ENCODE results near the gene TOE1. TPM values are rescaled to one million over a fixed set of nuclear protein-coding genes. Genes with fewer than 3 reads are reported as not detected.
A peak's percentile ranks its signal among the peaks of the same experiment; 100 is the strongest.

The TOE1 gene
- total RNA-seq, 2 donors from 2014 or later: 9.6 to 16.7 TPM

- no peak for TF ChIP-seq CTCF (conservative IDR thresholded peaks at IDR 0.05)
- DNase-seq: peak; percentile 72
- Histone ChIP-seq H3K27me3 (ENCODE audit: control insufficient read depth, insufficient read depth, low read length, poor library complexity, severe bottlenecking) (no peaks in the 10 kb centered on the region), H3K9ac (ENCODE audit: extremely low read depth, low read length, poor library complexity, severe bottlenecking) (no peak overlapping the region), H3K4me1 (ENCODE audit: control insufficient read depth, insufficient read depth, low read length) (no peaks in the 10 kb centered on the region), H3K9me3 (ENCODE audit: control insufficient read depth, low read length) (peaks cover 10% of the 10 kb centered on the region), H3K27ac (ENCODE audit: low read depth, low read length) (no peak overlapping the region), H3K4me3 (ENCODE audit: low read length) (no peak overlapping the region), H3K36me3 (ENCODE audit: control insufficient read depth, insufficient read depth, low read length) (peaks cover 36% of the 10 kb centered on the region)
- Mint-ChIP-seq H3K4me3 (peak overlapping the region; percentile 64), H3K36me3 (ENCODE audit: low read depth) (peaks cover 35% of the 10 kb centered on the region), H3K27me3 (ENCODE audit: insufficient read depth) (no peaks in the 10 kb centered on the region), H3K27ac (peak overlapping the region; percentile 91), H3K4me1 (peaks cover 18% of the 10 kb centered on the region), H3K9me3 (peaks cover 15% of the 10 kb centered on the region)
- 75 to 100% methylated on average over 2 to 5 of the region's 5 CpGs for WGBS, 2 experiments (ENCODE audit: insufficient coverage in 1 of 2, insufficient read length in 1 of 2)
These were observed 11.3 kb upstream of the TOE1 start for GRCh38 chr1:45328680-45329079.

GRCh38 chr1:45329445-45329844 is 10.5 kb upstream of the TOE1 start:
- H3K9me3 Mint-ChIP-seq: peaks cover 7% of the 10 kb centered on the region
- H3K4me3 ChIP-seq (ENCODE audit: low read length): no peak overlapping the region
- no peak for TF ChIP-seq CTCF (conservative IDR thresholded peaks at IDR 0.05)
- H3K36me3 ChIP-seq (ENCODE audit: control insufficient read depth, insufficient read depth, low read length): peaks cover 43% of the 10 kb centered on the region
- H3K27ac ChIP-seq (ENCODE audit: low read depth, low read length): peak overlapping the region; percentile 78
- H3K27me3 ChIP-seq (ENCODE audit: control insufficient read depth, insufficient read depth, low read length, poor library complexity, severe bottlenecking): no peaks in the 10 kb centered on the region
- DNase-seq: peak; percentile 84
- H3K4me3 Mint-ChIP-seq: peak overlapping the region; percentile 64
- H3K4me1 Mint-ChIP-seq: peaks cover 21% of the 10 kb centered on the region
- H3K4me1 ChIP-seq (ENCODE audit: control insufficient read depth, insufficient read depth, low read length): no peaks in the 10 kb centered on the region
- 31 to 71% methylated on average over 1 to 4 of the region's 4 CpGs for WGBS, 2 experiments (ENCODE audit: insufficient coverage in 1 of 2, insufficient read length in 1 of 2)
- no peaks in the 10 kb centered on the region for H3K27me3 Mint-ChIP-seq (ENCODE audit: insufficient read depth)
- H3K9me3 ChIP-seq (ENCODE audit: control insufficient read depth, low read length): peaks cover 4% of the 10 kb centered on the region
- no peak overlapping the region for H3K9ac ChIP-seq (ENCODE audit: extremely low read depth, low read length, poor library complexity, severe bottlenecking)
- H3K27ac Mint-ChIP-seq: peak overlapping the region; percentile 91
- H3K36me3 Mint-ChIP-seq (ENCODE audit: low read depth): peaks cover 38% of the 10 kb centered on the region

- no peaks in the 10 kb centered on the region for H3K9me3 Mint-ChIP-seq
- H3K9me3 ChIP-seq (ENCODE audit: control insufficient read depth, low read length): no peaks in the 10 kb centered on the region
- DNase-seq: peak; percentile 41
- no peak overlapping the region for H3K9ac ChIP-seq (ENCODE audit: extremely low read depth, low read length, poor library complexity, severe bottlenecking)
- 94 to 97% methylated on average over 12 to 18 of the region's 18 CpGs for WGBS, 2 experiments (ENCODE audit: insufficient coverage in 1 of 2, insufficient read length in 1 of 2)
- no peak overlapping the region for H3K4me3 ChIP-seq (ENCODE audit: low read length)
- no peak overlapping the region for H3K4me3 Mint-ChIP-seq
- H3K27me3 Mint-ChIP-seq (ENCODE audit: insufficient read depth): no peaks in the 10 kb centered on the region
- H3K27me3 ChIP-seq (ENCODE audit: control insufficient read depth, insufficient read depth, low read length, poor library complexity, severe bottlenecking): no peaks in the 10 kb centered on the region
- peaks cover 39% of the 10 kb centered on the region for H3K4me1 Mint-ChIP-seq
- H3K36me3 ChIP-seq (ENCODE audit: control insufficient read depth, insufficient read depth, low read length): peaks cover 43% of the 10 kb centered on the region
- no peak overlapping the region for H3K27ac Mint-ChIP-seq
- H3K36me3 Mint-ChIP-seq (ENCODE audit: low read depth): peaks cover 39% of the 10 kb centered on the region
- no peak for TF ChIP-seq CTCF (conservative IDR thresholded peaks at IDR 0.05)
- H3K27ac ChIP-seq (ENCODE audit: low read depth, low read length): no peak overlapping the region
- peaks cover 2% of the 10 kb centered on the region for H3K4me1 ChIP-seq (ENCODE audit: control insufficient read depth, insufficient read depth, low read length)
These were observed 8.3 kb upstream of the TOE1 start for GRCh38 chr1:45331436-45332345.

Data from endodermal cell (in vitro differentiated cells).